ENCODE data around the gene ALPK1. TPM values are rescaled to one million over a fixed set of nuclear protein-coding genes. Genes with fewer than 3 reads are reported as not detected.

ALPK1 gene
- total and polyA plus RNA-seq, 2 of the 8 experiments (the other 6 are each of a cell fraction or from before 2014, with no cell fraction given): 0.08 to 0.43 TPM

DNA sequence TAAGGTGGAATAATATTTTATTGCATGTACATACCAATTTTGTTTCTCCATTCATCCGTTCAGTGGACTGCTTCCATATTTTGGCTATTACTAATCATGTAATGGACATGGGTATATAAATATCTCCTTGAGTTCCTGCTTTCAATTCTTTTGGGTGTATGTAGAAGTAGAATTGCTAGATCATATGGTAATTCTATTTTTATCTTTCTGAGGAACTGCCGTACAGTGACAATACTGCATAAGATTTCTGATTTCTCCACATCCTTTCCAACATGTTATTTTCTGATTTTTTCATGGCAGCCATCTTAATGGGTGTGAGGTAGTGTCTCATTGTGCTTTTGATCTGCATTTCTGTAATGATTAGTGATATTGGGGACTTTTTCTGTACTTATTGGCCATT is 19.2 kb downstream of the ALPK1 start:
- no peak overlapping the region for H3K4ac ChIP-seq (replicated peaks; ENCODE audit: insufficient read length, low read depth, low read length)
- no peak overlapping the region for H2BK12ac ChIP-seq (ENCODE audit: low read depth, low read length)
- no peak overlapping the region for H3K56ac ChIP-seq (replicated peaks; ENCODE audit: insufficient read length, low read depth, low read length)
- no peak overlapping the region for H2AFZ ChIP-seq (ENCODE audit: low read length)
- H3K79me2 ChIP-seq (ENCODE audit: control insufficient read depth in 1 of 2, insufficient read depth in 2 of 2, low read length in 2 of 2): no peaks in the 10 kb centered on the region
- H4K20me1 ChIP-seq (replicated peaks in 1 of 2; ENCODE audit: control insufficient read depth in 1 of 2, insufficient read depth in 2 of 2, low read length in 2 of 2): no peaks in the 10 kb centered on the region
- H4K5ac ChIP-seq (ENCODE audit: insufficient read length, low read depth, low read length): no peak overlapping the region
- H2BK15ac ChIP-seq (ENCODE audit: low read length): no peak overlapping the region
- no peak overlapping the region for H3K9ac ChIP-seq (replicated peaks in 1 of 4; ENCODE audit: extremely low read depth in 1 of 4, low read depth in 3 of 4, low read length in 3 of 4)
- H3K36me3 ChIP-seq (ENCODE audit: control insufficient read depth in 2 of 4, insufficient read depth in 4 of 4, low read length in 3 of 4): no peaks in the 10 kb centered on the region
- H2BK5ac ChIP-seq (ENCODE audit: low read depth, low read length): no peak overlapping the region
- H3K4me2 ChIP-seq (ENCODE audit: insufficient read depth in 1 of 2, low read depth in 2 of 2, low read length in 2 of 2): no peak overlapping the region
- no peaks in the 10 kb centered on the region for H3K79me1 ChIP-seq (ENCODE audit: low read depth, low read length)
- no peaks in the 10 kb centered on the region for H3K23me2 ChIP-seq (ENCODE audit: low read depth, low read length)
- no peaks in the 10 kb centered on the region for H3K27me3 ChIP-seq (replicated peaks in 1 of 4; ENCODE audit: control insufficient read depth in 3 of 4, extremely low read depth in 1 of 4, insufficient read depth in 3 of 4, low read length in 3 of 4)
- H3K4me1 ChIP-seq (replicated peaks in 1 of 4; ENCODE audit: control insufficient read depth in 3 of 4, insufficient read depth in 4 of 4, low read length in 3 of 4): peaks cover 0 to 3% (median 1%) of the 10 kb centered on the region in 4 experiments; a peak in 2 of 7 replicates
- no peak overlapping the region for H3K18ac ChIP-seq (ENCODE audit: extremely low read depth, low read length)
- no peak overlapping the region for H2BK20ac ChIP-seq (ENCODE audit: low read length)
- H3K14ac ChIP-seq (ENCODE audit: insufficient read length): no peak overlapping the region
- DNase-seq (ENCODE audit: low read depth in 1 of 2, low spot score in 2 of 2) (no peak), FAIRE-seq (no peak)
- no peak overlapping the region for H3K23ac ChIP-seq (ENCODE audit: insufficient read length)
- H3K9me3 ChIP-seq (ENCODE audit: insufficient read depth in 2 of 2, low read depth in 1 of 2, low read length in 1 of 2): no peaks in the 10 kb centered on the region
- no peak overlapping the region for H4K8ac ChIP-seq (ENCODE audit: extremely low read depth, insufficient read depth, low read length)
- no peak overlapping the region for H3K4me3 ChIP-seq (ENCODE audit: extremely low read depth in 1 of 4, insufficient read depth in 2 of 4, low read depth in 3 of 4, low read length in 4 of 4)
- POLR2A ChIA-PET (ENCODE audit: partially characterized antibody): no interaction called here
- CTCF ChIA-PET (ENCODE audit: partially characterized antibody): no interaction called here
- no peak overlapping the region for H2BK120ac ChIP-seq (replicated peaks; ENCODE audit: low read depth, low read length)
- no peak overlapping the region for H3K27ac ChIP-seq (ENCODE audit: low read depth, low read length)
- H4K91ac ChIP-seq (replicated peaks; ENCODE audit: insufficient read length, low read length): no peak overlapping the region
- WGBS, 2 experiments (ENCODE audit: extremely low coverage in 1 of 2, insufficient coverage in 1 of 2, insufficient read length in 1 of 2, insufficient replicate concordance in 2 of 2, low coverage in 1 of 2, low lambda C conversion rate in 2 of 2, missing lambda C conversion rate in 1 of 2): 87% methylated on average over 2 of the region's 2 CpGs; no CpG with 5 or more reads in 1 of the 2 experiments
- no peak overlapping the region for H2AK5ac ChIP-seq (ENCODE audit: low read depth, low read length)
- TF ChIP-seq, protein P1, sequence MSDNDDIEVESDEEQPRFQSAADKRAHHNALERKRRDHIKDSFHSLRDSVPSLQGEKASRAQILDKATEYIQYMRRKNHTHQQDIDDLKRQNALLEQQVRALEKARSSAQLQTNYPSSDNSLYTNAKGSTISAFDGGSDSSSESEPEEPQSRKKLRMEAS (IDR thresholded peaks at IDR 0.05): no peak
- no peak for TF ChIP-seq NRF1 (IDR thresholded peaks at IDR 0.05; ENCODE audit: low read depth, low read length)
- no peak for TF ChIP-seq BACH1 (IDR thresholded peaks at IDR 0.05; ENCODE audit: low read length)
- TF ChIP-seq EGR1 (IDR thresholded peaks at IDR 0.05; ENCODE audit: borderline replicate concordance, low read depth, low read length): no peak
- no peak for TF ChIP-seq CHD1 (IDR thresholded peaks at IDR 0.05; ENCODE audit: low read depth, low read length)
- TF ChIP-seq, protein P2, sequence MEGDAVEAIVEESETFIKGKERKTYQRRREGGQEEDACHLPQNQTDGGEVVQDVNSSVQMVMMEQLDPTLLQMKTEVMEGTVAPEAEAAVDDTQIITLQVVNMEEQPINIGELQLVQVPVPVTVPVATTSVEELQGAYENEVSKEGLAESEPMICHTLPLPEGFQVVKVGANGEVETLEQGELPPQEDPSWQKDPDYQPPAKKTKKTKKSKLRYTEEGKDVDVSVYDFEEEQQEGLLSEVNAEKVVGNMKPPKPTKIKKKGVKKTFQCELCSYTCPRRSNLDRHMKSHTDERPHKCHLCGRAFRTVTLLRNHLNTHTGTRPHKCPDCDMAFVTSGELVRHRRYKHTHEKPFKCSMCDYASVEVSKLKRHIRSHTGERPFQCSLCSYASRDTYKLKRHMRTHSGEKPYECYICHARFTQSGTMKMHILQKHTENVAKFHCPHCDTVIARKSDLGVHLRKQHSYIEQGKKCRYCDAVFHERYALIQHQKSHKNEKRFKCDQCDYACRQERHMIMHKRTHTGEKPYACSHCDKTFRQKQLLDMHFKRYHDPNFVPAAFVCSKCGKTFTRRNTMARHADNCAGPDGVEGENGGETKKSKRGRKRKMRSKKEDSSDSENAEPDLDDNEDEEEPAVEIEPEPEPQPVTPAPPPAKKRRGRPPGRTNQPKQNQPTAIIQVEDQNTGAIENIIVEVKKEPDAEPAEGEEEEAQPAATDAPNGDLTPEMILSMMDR (IDR thresholded peaks at IDR 0.05; ENCODE audit: control extremely low read depth in 1 of 3, insufficient read depth in 1 of 3, low read depth in 1 of 3, low read length in 3 of 3): no peak
- TF ChIP-seq BRCA1 (IDR thresholded peaks at IDR 0.05; ENCODE audit: low read depth, low read length): no peak
- TF ChIP-seq NANOG (IDR thresholded peaks at IDR 0.05; ENCODE audit: insufficient read depth, low read depth, low read length, poor library complexity, severe bottlenecking): no peak
